Esophagus muscularis mucosa (tissue), 4 donors: Measurements from ENCODE around the gene GRID1. TPM values are rescaled to one million over a fixed set of nuclear protein-coding genes. Genes with fewer than 3 reads are reported as not detected.

Source experiments
- DNase-seq: peaks from one replicate; pipeline ENCODE4 v3.0.0-alpha.2; 2017; ENCODE audit errors: extremely low spot score
- H3K27ac ChIP-seq, 4 donors: fragments of 200-600 bp; sonication (generic); replicated peaks in 1 of 4; 1 replicate in 3 of 4; 2 replicates in 1 of 4; pipeline ENCODE4 v1.5.1; 2016 to 2019; ENCODE audit warnings: mild to moderate bottlenecking in 1 of 4
- H3K27me3 ChIP-seq, 4 donors: fragments of 200-600 bp; sonication (generic); one replicate each; pipeline versions ENCODE4 v1.5.1 to v1.6.0; 2016 to 2019
- H3K36me3 ChIP-seq, 4 donors: fragments of 200-600 bp; sonication (generic); one replicate each; pipeline ENCODE4 v1.5.1; 2016 to 2019
- H3K4me1 ChIP-seq, 4 donors: fragments of 200-600 bp; sonication (generic); one replicate each; pipeline ENCODE4 v1.5.1; 2016 to 2019
- H3K4me3 ChIP-seq, 4 donors: fragments of 200-600 bp; sonication (generic); 1 replicate in 2 of 4; 2 replicates in 2 of 4; pipeline ENCODE4 v1.5.1; 2016 to 2019; ENCODE audit warnings: mild to moderate bottlenecking in 4 of 4, moderate library complexity in 1 of 4
- H3K9me3 ChIP-seq, 4 donors: fragments of 200-600 bp; sonication (generic); 1 replicate in 3 of 4; 2 replicates in 1 of 4; pipeline ENCODE4 v1.5.1; 2016 to 2019
- CTCF ChIP-seq, 3 experiments: fragments of 200-600 bp in 2 of 3; fragments of 450-650 bp in 1 of 3; sonication (generic) in 2 of 3; IDR thresholded peaks; one replicate each; pipeline ENCODE4 v1.5.1; 2017 to 2019; ENCODE audit warnings: antibody characterized with exemption in 3 of 3, mild to moderate bottlenecking in 2 of 3, moderate library complexity in 1 of 3
- EP300 ChIP-seq: sonication (generic); formaldehyde crosslinking; IDR thresholded peaks from one replicate; pipeline ENCODE4 v1.6.1; 2017; ENCODE audit warnings: antibody characterized with exemption
- POLR2A ChIP-seq: fragments of 450-650 bp; IDR thresholded peaks from one replicate; pipeline ENCODE4 v1.6.1; 2017; ENCODE audit warnings: antibody characterized with exemption, moderate library complexity, mild to moderate bottlenecking, low read depth
- POLR2AphosphoS5 ChIP-seq, 2 donors: sonication (generic); formaldehyde crosslinking; IDR thresholded peaks; one replicate each; pipeline ENCODE4 v1.6.1; 2017; ENCODE audit warnings: antibody characterized with exemption in 2 of 2
- WGBS: methylation state at CpG from one replicate; pipeline ENCODE4 v1.1.5; 2018; 5-methylcytosine and 5-hydroxymethylcytosine counted together
- intact Hi-C: fragments of 100-400 bp; cut with DNase I; formaldehyde crosslinking; loops from one replicate; pipeline ENCODE4 v1.15.1; 2023
- total RNA-seq, 4 donors: library from RNA; depleted of rRNA; stranded (reverse); fragments of >200 nt; gene quantifications; one replicate each; pipeline versions ENCODE4 v1.1.0 to v1.2.1, GENCODE V29; 2016

The GRID1 gene
- total RNA-seq, 4 donors from 2014 or later: under 0.01 to 1.3 (median 1.1) TPM

DNA sequence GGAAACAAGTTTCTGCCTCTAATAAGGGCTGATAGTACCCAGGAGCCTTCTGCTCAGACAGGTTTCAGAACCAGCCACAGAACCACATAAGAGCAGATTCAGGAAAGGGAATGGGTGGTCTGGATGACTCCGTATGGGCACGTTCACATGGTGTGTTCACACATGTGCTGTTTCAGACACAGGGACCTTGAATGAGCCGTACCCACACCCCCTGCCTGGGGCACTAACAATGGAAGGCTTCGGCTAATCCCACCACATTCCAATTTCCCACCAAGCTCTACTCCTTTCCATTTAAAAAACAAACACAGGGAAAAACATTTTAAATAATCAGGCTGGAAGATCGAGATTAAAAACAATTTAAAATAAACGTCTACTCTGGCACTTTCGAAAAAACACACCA, 217.3 kb downstream of the GRID1 start:
- intact Hi-C loops: no loop called here
- no peaks in the 10 kb centered on the region for H3K4me1 ChIP-seq
- no peak for DNase-seq

GRCh38 chr10:86148117-86148516, 218.5 kb downstream of the GRID1 start:
- no peaks in the 10 kb centered on the region for H3K4me1 ChIP-seq
- intact Hi-C loops: no loop called here
- 50% methylated on average over 2 of the region's 2 CpGs for WGBS

More for the DNA sequence above, 217.3 kb downstream of the GRID1 start:
- H3K27ac ChIP-seq: no peak overlapping the region
- no peak for TF ChIP-seq CTCF (IDR thresholded peaks at IDR 0.05)
- TF ChIP-seq POLR2A: no peak
- no peak for TF ChIP-seq EP300
- no peak for TF ChIP-seq POLR2AphosphoS5 (IDR thresholded peaks at IDR 0.05)
- WGBS: 71% methylated on average over 7 of the region's 7 CpGs
- no peak overlapping the region for H3K4me3 ChIP-seq
- no peaks in the 10 kb centered on the region for H3K9me3 ChIP-seq
- H3K27me3 ChIP-seq: no peaks in the 10 kb centered on the region
- H3K36me3 ChIP-seq: no peaks in the 10 kb centered on the region

DNA sequence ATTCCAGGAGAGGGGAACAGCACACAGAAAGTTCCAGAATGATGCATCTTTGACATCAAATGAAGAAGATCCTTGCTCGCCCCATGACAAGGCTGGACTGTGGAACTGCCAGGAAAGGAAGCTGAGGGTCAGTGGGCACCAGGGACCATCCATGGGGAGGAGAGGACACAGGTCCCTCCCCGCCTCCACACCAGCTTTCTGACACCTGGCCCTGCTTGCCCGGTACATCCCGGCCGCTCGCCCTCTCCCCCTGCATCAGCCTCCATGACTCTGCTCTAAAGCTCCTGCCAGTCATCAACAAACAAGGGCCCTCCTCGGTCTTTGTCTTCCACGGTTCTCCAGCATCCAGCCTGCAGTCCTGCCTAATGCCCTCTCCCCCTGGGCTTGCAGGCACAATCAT, 222.3 kb downstream of the GRID1 start:
- Histone ChIP-seq H3K36me3 (no peaks in the 10 kb centered on the region), H3K27ac (no peak overlapping the region), H3K4me1 (no peaks in the 10 kb centered on the region), H3K9me3 (no peaks in the 10 kb centered on the region), H3K27me3 (no peaks in the 10 kb centered on the region), H3K4me3 (no peak overlapping the region)
- TF ChIP-seq CTCF (IDR thresholded peaks at IDR 0.05) (no peak), EP300 (no peak), POLR2A (no peak), POLR2AphosphoS5 (IDR thresholded peaks at IDR 0.05) (no peak)
- no peak for DNase-seq
- intact Hi-C loops: no loop called here
- 87% methylated on average over 8 of the region's 8 CpGs for WGBS

More at GRCh38 chr10:86148117-86148516, 218.5 kb downstream of the GRID1 start:
- Histone ChIP-seq H3K27me3 (no peaks in the 10 kb centered on the region), H3K4me3 (no peak overlapping the region), H3K36me3 (no peaks in the 10 kb centered on the region), H3K9me3 (no peaks in the 10 kb centered on the region), H3K27ac (no peak overlapping the region)
- TF ChIP-seq CTCF (IDR thresholded peaks at IDR 0.05) (no peak), POLR2A (no peak), POLR2AphosphoS5 (IDR thresholded peaks at IDR 0.05) (no peak), EP300 (no peak)
- DNase-seq: no peak

- no peaks in the 10 kb centered on the region for H3K27me3 ChIP-seq
- no peak for DNase-seq
- TF ChIP-seq POLR2A (no peak), EP300 (no peak), POLR2AphosphoS5 (IDR thresholded peaks at IDR 0.05) (no peak), CTCF (IDR thresholded peaks at IDR 0.05) (no peak)
- H3K9me3 ChIP-seq: no peaks in the 10 kb centered on the region
- no peak overlapping the region for H3K4me3 ChIP-seq
- H3K4me1 ChIP-seq: no peaks in the 10 kb centered on the region
- intact Hi-C loops: no loop called here
- WGBS: 91% methylated on average over 5 of the region's 5 CpGs
- H3K36me3 ChIP-seq: no peaks in the 10 kb centered on the region
- no peak overlapping the region for H3K27ac ChIP-seq
Measured at GRCh38 chr10:86141896-86142295, 224.7 kb downstream of the GRID1 start.

- TF ChIP-seq POLR2A: no peak
- TF ChIP-seq EP300: no peak
- peak in 1 of 3 experiments; percentile 23 for TF ChIP-seq CTCF (IDR thresholded peaks at IDR 0.05)
- 78% methylated on average over 10 of the region's 11 CpGs for WGBS
- intact Hi-C loops: no loop called here
Measured at GRCh38 chr10:86139066-86139657, 227.4 kb downstream of the GRID1 start.

More at GRCh38 chr10:86139066-86139657, 227.4 kb downstream of the GRID1 start:
- no peak for DNase-seq
- H3K27ac ChIP-seq: no peak overlapping the region
- no peaks in the 10 kb centered on the region for H3K27me3 ChIP-seq
- no peaks in the 10 kb centered on the region for H3K36me3 ChIP-seq
- no peaks in the 10 kb centered on the region for H3K4me1 ChIP-seq
- no peak overlapping the region for H3K4me3 ChIP-seq
- no peaks in the 10 kb centered on the region for H3K9me3 ChIP-seq
